Measurements from ENCODE around the gene FOXL1.
"Not testable (repeated sequence)": the region's sequence is repeated elsewhere in the genome, so short reads cannot be mapped to it uniquely, and the experiment has no call there.

FOXL1 gene

GRCh38 chr16:86581458-86581857 is 3.1 kb downstream of the FOXL1 start:
- DNase-seq = no peak

- DNase-seq = no peak
Measured at GRCh38 chr16:86584071-86584685, 5.8 kb downstream of the FOXL1 start.

- DNase-seq = no peak
Measured at GRCh38 chr16:86584726-86585721, 6.7 kb downstream of the FOXL1 start.

- no peak for DNase-seq
Measured at GRCh38 chr16:86585821-86586611, 7.7 kb downstream of the FOXL1 start.

GRCh38 chr16:86587487-86587886 is 9.1 kb downstream of the FOXL1 start:
- no peak for DNase-seq

- not testable (repeated sequence) for DNase-seq
Measured at GRCh38 chr16:86587955-86588354, 9.6 kb downstream of the FOXL1 start.

- no peak for DNase-seq
Measured at GRCh38 chr16:86590501-86591144, 12.3 kb downstream of the FOXL1 start.

- DNase-seq = no peak
Measured at GRCh38 chr16:86591270-86591669, 12.9 kb downstream of the FOXL1 start.

GRCh38 chr16:86593913-86594620 is 15.7 kb downstream of the FOXL1 start:
- DNase-seq = no peak

GRCh38 chr16:86594721-86595120 is 16.4 kb downstream of the FOXL1 start:
- no peak for DNase-seq

- DNase-seq = no peak
Measured at GRCh38 chr16:86595983-86596605, 17.7 kb downstream of the FOXL1 start.

- DNase-seq = no peak
Measured at GRCh38 chr16:86597126-86597879, 19.0 kb downstream of the FOXL1 start.

- DNase-seq = peak; percentile 11
Measured at GRCh38 chr16:86597880-86598606, 19.7 kb downstream of the FOXL1 start.

GRCh38 chr16:86598607-86599565 is 20.5 kb downstream of the FOXL1 start:
- peak; percentile 61 for DNase-seq

- peak; percentile 37 for DNase-seq
Measured at GRCh38 chr16:86601356-86601755, 23.0 kb downstream of the FOXL1 start.

GRCh38 chr16:86602521-86602920 is 24.2 kb downstream of the FOXL1 start:
- peak; percentile 23 for DNase-seq

- no peak for DNase-seq
Measured at GRCh38 chr16:86604436-86605193, 26.3 kb downstream of the FOXL1 start.

GRCh38 chr16:86605950-86606349 is 27.6 kb downstream of the FOXL1 start:
- DNase-seq = no peak

Data from NCI-H2171 treated with DMSO at 0.1 percent for 48 hours (cell line).